ENCODE results near the gene PRPSAP2.
A peak's percentile ranks its signal among the peaks of the same experiment; 100 is the strongest.

The PRPSAP2 gene

DNA sequence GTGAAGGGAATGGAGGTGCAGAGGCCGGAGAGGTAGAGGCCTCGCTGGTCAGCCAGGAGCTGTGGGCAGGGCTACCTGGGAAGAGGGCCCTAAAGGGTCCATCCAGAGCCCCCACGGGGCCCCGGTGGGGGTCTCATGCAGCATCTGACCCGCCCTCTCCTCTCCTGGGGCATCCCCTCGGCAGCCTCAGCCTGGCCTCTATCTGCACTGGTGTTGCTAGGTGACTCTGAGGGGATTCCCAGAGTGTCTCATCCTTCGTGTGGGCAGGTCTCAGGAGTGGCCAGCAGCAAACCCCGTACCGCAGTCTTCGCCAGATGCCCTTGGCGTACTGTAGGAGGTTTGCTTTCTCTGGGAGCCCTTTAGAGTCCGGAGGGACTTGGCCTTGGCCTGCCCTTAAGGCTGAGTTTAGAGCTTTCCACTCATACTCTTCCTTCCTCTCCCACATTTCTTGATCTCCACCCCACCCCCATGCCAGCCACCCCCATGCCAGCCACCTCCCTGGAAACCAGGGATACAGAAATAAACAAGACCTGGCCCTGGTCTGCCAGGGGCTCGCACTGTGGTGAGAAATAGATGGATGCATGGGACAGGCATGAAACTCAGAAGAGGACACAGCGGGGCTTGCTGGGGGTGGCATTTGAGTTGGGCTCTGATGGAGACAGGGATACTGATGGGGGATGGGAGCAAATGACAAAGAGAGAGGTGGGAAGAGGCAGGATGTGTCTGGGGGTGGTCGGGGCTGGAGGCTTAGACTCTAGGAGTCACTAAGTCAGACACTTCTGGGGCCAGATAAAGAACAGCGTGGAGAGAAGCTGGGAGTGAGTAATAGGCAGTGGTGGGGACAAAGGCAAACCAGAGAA is 103.9 kb downstream of the PRPSAP2 start:
- no peak for DNase-seq (ENCODE audit: low read depth in 2 of 2)

DNA sequence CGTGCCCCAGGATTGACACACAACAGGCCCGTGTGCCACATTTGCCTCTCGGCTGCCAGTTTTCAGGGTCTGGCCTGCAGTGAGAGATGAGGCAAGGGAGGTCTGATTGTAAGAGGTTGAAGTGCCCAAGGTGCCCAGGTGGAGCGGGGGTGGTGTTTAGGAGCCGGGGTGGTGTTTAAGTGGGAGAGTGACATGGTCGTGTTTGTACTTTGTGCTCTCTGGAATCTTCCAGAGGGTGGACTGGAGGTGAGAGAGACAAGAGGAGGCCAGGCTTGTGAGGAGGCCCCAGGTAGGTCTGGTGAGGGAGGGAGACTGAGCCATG is 104.5 kb downstream of the PRPSAP2 start:
- no peak for DNase-seq (ENCODE audit: low read depth in 2 of 2)

DNA sequence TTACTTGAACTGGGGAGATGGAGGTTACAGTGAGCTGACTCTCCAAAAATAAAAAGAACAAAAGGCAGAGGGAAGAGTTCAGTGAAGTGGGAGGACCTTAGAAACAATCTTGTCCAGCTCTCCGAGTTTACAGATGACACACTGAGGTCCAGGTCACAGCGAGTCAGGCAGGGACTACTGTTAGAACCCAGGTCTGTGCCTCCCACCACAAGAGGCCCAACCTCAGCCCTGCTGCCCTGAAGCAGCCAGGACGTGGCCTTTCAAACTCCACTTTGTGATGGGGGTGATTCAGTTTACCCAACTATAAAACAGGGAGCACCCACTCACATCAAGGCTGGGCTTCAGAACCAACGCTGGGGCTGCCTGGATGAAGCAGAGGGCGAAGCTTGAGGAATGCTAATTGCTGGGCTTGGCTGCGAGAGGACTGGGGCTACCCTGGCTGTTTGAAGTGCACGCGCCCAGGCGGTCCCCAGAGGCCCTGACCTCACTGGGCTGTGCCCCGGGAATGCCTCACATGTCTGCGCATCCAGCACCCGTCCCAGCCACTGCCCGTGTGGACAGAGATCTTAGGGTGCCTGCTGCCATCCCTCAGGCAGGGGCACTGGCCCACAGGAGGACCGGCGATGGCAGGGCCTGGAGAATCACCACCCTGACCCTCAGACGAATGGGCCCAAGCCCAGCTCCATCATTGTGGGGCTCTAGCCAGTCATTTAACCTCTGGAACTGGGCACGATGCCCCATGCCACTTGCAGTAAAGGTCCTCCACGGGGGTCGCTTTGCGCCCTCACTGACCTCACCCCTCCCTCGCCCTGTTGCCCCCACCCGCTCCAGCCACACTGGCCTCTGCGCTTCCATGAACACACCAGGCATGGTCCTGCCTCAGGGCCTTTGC is 105.4 kb downstream of the PRPSAP2 start:
- no peak for DNase-seq (ENCODE audit: low read depth in 2 of 2)

DNA sequence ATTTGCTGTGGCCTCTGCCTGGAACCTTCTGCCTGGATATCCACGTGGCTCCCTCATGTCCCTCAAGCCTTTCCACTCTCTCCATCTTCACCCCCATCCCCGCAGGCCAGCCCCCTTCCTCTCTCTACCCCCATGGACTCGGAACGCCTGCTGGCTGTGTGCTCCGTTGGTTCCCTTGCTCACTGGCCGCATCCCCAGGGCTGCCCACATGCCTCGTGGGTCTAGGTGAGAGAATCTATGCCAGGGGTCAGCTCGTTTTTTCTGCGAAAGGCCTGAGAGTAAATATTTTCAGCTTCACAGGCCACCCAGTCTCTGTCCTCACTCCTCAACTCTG is 106.1 kb downstream of the PRPSAP2 start:
- DNase-seq (ENCODE audit: low read depth in 2 of 2) = no peak

DNA sequence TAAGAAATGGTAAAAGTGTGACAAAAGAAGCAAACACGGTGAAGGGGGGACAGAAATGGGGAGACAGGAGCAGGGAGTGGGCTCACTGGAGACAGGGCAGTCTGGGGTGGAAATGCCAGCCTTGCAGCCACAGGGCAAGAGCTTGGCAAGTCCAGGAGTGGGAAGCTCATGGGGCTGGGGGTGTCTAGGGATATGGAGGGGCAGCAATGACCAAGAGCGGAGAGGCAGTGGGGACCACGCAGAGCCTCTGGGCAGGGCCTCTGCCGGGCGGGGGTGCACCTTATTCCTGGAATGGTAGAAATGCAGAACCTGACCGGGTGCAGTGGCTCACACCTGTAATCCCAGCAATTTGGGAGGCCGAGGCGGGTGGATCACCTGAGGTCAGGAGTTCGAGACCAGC is 106.6 kb downstream of the PRPSAP2 start:
- no peak for DNase-seq (ENCODE audit: low read depth in 2 of 2)

DNA sequence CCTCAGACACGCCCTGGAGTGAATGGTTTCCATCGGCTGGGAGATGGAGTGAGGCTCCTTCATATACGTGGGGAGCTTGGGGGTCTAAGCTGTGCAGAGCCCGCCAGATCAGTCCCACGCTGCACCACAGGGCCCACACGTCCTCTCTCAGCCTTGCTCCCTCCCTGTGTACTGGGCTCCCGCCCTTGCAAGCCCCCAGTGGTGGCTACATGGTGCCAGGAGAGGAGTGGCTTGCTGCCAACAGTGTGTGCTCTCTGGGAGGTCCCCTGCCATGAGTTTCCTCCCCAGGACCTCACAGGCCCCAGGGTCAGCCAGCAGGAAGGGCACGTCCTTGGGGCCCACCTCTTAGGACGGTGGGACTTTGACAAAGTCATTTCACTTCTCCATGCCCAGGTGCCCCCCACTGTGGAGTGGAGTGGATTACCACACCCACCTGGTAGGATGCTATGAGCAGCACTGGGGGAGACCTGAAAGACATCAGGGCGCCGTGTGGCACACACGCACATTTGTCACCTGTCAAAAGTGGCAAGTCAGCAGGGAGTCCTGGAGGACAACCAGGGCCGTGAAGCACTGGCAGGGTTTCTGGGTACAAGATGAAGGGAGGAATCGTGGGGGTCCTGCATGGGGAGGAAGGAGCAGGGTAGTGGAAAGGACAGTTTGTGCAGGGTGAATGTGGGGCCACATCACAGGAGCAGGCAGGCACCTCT is 107.8 kb downstream of the PRPSAP2 start:
- no peak for DNase-seq (ENCODE audit: low read depth in 2 of 2)

DNA sequence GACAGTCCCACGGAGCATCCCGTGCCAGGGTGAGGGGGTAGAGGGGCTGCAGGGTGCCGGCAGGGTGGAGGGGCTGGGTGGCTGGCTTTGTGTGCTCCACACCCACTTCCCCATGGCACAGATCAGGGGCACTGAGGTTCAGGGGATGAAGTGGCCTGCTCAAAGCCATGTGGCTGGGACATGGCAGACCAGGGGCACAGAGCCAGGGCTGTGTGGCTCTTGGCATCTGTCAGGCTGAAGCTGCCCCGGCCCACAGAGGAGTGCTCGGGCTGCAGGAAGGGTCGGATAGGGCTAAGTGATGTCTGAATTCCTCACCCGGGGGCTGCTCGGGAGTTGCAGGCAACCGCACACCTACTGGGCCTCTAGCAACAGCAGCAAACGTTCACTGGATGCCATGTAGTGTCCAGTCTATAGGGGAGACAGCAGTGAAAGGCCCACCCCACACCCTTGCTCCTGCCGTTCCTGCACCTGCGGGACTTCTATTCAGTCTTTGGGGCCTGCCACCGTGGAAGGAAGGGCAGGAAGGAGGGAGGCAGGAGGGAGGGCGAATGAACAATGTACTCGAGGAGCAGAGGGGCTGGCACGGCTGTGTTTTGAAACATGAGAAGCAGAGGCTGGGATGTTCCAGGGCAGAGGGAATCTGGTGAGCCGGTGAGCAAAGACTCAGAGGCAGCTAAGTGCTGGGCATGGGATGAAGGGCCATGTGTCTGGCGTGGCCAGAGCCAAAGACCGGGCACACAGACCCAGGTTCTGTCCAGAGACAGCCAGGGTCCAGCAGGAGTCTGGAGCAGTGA is 109.1 kb downstream of the PRPSAP2 start:
- no peak for DNase-seq (ENCODE audit: low read depth in 2 of 2)

DNA sequence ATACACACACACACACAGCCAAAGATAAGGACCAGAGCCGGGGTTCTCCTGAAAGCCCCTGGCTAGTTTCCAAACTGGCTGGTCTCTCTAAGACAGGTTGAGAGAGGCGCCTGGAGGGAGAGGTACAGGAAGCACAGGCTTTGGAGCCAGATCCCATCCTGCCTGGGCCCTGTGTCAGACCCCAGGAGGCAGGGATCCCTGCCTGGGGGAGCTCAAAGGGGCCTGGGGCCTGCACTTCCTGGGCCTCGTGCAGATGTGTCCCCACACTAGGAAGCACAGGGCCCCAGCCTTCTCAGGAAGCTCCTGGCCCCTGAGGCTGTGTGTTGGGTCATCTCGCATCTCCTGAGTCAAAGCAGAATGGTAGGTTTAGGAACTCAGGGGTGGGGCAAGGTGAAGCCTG is 110.0 kb downstream of the PRPSAP2 start:
- no peak for DNase-seq (ENCODE audit: low read depth in 2 of 2)

DNA sequence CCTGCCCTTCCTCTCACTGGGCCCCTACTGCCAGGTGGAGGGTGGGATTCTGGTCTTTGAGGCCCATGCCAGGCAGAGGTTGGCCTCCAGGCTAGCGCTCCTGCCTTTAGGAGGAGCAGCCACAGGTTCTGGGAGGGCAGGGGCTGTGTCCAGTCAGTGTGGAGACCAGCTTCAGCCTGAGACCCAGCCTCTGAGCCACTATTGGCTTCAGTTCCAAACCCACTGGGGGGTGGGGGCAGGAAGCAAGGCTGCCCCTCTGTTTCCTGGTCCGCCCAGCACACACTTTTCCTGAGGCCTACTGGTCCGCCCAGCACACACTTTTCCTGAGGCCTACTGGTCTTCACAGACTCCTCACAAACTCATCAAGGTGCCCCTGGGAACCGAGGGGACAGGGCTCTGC is 110.4 kb downstream of the PRPSAP2 start:
- no peak for DNase-seq (ENCODE audit: low read depth in 2 of 2)

DNA sequence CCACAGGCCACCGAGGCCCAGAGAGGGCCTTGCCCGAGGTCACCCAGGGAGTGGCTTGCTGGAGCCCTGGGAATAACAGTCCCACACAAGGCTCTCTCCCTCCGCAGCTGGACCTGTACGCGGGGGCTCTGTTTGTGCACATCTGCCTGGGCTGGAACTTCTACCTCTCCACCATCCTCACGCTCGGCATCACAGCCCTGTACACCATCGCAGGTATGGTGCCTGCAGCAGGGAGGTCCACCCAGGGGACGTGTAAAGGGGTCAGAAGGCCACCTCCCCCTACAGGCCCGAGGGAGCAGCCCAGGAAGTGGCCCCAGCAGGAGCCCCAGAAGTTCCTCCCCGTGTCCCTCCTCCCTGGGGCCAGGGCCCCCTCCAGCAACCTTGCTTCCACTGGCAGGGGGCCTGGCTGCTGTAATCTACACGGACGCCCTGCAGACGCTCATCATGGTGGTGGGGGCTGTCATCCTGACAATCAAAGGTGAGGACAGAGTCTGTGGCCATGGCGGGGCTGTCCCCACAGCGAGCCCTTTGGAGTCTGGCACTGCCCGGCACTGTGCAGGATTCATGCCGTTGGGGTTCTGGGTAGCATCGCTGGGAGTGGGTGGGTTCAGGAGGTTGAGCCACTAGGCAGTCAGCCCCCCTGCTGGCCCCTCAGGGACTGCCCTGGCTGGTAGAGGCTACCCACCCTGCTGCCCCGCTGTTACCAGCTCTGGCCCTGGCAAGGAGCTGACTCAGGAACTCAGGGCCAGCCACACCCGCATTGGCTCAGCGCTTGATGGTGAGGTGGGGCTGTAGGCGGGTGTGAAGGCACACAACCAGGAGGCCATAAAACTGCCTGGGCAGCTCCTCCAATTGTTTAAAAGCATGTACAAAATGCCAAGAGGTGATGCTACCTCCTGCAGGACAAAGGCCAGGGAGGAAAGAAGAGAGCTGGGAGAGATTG is 111.3 kb downstream of the PRPSAP2 start:
- no peak for DNase-seq (ENCODE audit: low read depth in 2 of 2)

DNA sequence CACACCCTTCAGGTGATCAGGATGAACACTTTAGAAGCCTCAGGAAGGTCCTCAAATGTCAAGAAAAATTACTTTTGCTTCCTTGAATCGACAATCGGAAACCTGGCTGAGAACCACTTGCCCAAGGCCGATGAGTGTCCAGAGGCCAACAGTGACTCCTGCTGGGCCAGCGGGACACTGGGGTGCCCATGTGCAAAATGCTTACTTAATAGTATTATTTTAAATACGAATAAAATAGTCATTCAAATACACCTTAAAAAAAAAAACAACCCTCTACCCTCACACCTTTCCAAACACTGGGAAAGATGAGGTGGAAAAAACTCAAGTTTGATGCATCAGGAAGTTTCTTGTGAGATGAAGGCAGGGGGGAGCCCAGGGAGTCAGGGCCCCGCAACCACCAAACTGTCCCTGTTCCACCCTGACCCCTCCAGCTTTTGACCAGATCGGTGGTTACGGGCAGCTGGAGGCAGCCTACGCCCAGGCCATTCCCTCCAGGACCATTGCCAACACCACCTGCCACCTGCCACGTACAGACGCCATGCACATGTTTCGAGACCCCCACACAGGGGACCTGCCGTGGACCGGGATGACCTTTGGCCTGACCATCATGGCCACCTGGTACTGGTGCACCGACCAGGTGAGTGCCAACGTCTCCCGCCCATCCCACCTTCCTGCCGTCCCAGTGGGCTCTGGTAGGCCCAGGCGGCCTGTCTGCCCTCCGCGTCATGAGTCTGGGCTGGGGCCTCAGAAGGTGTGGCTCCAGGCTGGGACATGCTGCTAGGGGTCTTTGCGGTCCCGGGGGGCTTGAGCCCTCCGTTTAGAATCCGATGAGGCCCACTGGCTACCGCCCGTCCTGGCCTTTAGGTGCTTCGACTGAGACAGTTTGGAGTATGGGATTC is 112.9 kb downstream of the PRPSAP2 start:
- DNase-seq (ENCODE audit: low read depth in 2 of 2) = no peak

DNA sequence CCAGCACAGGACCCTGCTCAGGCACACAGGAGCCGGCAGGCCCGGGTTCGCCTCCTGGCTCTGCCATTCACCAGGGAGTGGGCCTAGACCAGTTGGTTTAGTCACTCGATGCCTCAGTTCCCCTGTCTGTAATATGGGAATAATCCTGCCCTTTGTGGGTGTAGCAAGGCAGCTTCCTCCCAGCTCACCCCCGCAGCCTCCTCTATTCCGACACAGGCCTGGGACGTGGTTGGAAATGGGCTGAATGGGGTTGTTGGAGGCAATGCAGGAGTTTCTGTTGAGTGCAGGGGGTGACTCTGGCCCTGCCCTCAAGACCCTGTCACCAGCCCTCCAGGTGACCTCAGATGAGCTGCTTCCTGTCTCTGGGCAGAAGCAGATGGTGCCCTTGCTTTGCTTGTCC is 113.9 kb downstream of the PRPSAP2 start:
- DNase-seq (ENCODE audit: low read depth in 2 of 2) = no peak

DNA sequence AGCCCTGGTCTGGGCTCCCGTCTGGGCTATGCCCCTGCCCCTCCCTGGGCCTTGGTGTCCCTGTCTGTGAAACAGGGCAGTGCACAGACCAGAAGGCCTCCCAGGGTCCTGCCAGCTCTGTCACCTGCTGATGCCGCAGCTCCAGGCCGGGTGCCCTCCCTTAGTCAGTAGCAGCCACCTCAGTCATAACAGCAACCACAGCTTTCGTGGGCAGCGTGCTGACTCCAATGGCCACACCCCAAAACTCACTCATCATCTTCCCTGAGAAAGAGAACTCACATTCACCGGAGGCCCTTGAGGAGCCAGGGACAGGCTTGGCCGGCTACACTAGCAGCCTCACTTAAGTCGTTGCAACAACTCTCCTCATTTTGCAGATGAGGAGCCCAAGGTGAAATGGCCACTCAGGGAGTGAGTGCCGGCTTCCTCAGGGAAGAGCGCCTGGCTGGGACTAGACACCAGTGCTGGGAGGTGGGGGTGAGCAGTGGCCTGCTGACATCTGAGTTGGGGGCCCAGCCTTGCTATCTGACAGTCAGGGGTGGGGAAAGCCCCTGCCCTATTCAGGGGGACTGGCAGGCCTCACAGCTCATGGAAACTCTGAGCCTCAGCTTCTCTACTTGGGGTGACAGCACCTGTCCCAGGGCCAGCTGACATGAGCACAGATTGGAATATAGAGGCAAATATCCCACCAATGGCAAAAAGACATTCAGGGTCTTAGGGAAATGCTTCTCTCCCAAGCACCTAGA is 116.6 kb downstream of the PRPSAP2 start:
- DNase-seq (ENCODE audit: low read depth in 2 of 2) = peak; percentile 32

DNA sequence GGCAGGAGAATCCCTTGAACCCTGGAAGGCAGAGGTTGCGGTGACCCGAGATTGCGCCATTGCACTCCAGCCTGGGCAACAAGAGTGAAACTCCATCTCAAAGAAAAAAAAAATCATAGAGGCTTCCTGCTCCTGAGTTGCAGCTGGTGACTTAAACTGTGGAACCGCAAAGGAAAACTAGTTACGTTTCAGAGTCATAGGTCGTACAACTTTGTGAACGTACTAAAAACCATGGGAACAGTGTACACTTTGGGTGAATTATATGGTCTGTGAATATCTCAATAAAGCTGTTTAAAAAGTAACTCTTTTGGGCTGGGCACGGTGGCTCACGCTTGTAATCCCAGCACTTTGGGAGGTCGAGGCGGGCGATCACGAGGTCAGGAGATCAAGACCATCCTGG is 117.7 kb downstream of the PRPSAP2 start:
- no peak for DNase-seq (ENCODE audit: low read depth in 2 of 2)

DNA sequence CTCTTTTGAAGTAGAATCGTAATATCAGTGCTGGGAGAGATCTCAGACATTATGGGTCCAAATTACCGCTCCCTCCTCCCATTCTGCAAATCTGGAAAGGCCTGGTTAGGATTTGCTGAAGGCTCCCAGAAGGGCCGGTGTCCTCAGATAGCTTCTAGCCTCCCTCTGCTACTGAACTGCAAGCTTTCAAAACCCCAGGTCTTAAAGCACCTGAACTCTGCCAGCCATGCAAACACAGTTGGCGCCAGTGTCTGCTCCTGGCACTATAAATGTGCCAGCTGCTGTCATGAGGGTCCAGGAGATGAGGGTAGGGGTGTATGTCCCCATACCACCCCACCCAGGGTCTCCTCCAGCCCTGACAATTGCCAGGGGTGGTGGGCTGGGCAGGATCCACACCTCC is 118.3 kb downstream of the PRPSAP2 start:
- DNase-seq (ENCODE audit: low read depth in 2 of 2) = no peak

DNA sequence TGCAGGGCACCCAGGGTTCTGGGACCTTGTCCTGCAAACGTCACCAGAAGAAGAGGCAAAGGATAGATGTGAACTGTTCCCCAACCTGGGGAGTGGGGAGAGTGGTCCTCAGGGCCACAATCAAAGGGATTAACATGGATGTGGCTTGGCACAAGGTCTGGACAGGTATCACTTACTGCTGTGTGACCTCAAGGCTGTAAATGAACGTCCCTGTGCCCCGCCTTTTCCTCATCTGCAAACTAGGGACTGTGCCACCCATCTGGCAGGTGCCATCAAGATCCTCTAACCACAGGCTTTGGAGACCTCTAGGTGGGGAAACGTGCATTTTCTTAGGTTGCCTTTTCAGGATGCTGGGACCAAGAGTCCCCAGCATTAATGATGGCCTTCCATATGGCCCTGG is 119.1 kb downstream of the PRPSAP2 start:
- DNase-seq (ENCODE audit: low read depth in 2 of 2) = no peak

DNA sequence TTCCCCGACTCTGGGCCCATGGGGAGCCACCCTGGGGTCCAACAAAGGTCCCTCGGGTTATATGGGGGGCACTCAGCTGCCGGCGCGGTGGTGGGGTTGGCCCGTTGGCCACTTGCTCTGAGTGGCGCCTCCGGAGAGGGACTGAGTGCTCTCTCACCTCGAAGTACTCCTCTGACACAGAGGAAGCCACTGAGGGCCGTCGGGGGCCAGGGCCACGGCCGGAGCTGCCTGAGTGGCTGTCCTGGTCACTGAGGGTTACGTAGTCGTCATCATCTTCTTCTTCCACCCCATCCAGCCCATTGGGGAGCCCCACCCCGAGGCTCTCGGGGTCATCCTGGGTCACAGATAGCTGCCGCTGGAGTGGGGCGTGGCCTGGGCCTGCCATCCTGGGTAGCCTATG is 119.7 kb downstream of the PRPSAP2 start:
- DNase-seq (ENCODE audit: low read depth in 2 of 2) = no peak

DNA sequence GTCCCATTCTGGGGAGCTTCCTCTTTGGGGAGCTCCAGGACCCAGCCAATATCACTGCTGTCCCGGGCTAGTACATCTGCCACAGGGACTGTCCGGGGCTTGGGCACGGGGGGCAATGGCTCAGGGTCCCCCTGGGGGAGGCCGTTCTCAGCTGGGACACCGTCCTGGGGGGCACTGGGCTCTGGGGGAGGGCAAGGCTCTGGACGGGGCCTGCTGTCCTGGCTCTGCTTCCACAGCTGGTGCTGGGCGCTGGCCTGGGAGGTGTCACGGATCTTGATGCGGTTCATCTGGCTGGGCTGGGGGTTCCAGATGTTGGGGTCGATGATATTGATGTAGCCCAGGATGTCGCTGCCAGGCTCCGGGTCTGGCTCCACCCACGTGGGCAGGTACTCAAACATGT is 120.1 kb downstream of the PRPSAP2 start:
- DNase-seq (ENCODE audit: low read depth in 2 of 2) = no peak

DNA sequence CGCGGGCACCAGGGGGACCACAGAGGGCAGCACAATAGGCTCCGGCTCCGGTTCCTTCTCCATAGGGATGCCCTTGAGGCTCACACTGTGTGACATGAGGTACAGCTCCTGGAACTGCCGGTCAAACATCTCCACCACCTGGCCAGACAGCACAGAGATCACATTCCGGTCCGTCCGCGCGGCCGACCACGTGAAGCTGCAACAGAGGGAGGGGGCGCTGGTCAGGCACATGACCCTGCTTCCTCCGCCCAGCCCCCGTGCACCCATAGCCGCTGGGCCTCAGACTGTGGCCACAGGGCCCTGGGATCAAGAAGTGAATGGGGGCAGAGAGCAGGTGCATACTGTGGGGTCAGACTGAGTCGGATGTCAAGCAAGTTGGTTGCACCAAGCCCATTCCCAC is 120.7 kb downstream of the PRPSAP2 start:
- no peak for DNase-seq (ENCODE audit: low read depth in 2 of 2)

All from stimulated activated CD4-positive, alpha-beta T cell treated with anti-CD3 and anti-CD28 coated beads, Interleukin-15, amount 100 ng/mL, for 48 hours (primary cell).